GM12873 (cell line): ENCODE results near the gene FOXF2.

Experiments
- CTCF ChIP-seq: IDR thresholded peaks from 2 replicates; pipeline ENCODE4 v1.5.1; 2012; ENCODE audit warnings: low read depth, mild to moderate bottlenecking, moderate library complexity, low read length, control low read depth; ENCODE audit not compliant: insufficient read depth; ENCODE audit errors: missing control alignments

FOXF2 gene

GRCh38 chr6:1380625-1381427, 8.6 kb upstream of the FOXF2 start:
- no peak for TF ChIP-seq CTCF

GRCh38 chr6:1381481-1382330, 7.7 kb upstream of the FOXF2 start:
- TF ChIP-seq CTCF: peak; percentile 74

GRCh38 chr6:1382331-1382882, 7.0 kb upstream of the FOXF2 start:
- TF ChIP-seq CTCF: no peak

GRCh38 chr6:1382883-1383728, 6.3 kb upstream of the FOXF2 start:
- TF ChIP-seq CTCF: no peak

GRCh38 chr6:1383729-1384548, 5.4 kb upstream of the FOXF2 start:
- TF ChIP-seq CTCF: no peak

- TF ChIP-seq CTCF: no peak
These were observed 4.7 kb upstream of the FOXF2 start for GRCh38 chr6:1384549-1385128.
